DND-41 (cell line): ENCODE results near the gene CAMK4.

Experiments used
- ATAC-seq: fragments of 200-7000 bp; cut with Tn5 transposase; 3 replicates; pipeline ENCODE4 v1.9.1; 2021; ENCODE audit warnings: low read depth; ENCODE audit not compliant: insufficient read depth
- DNase-seq: peaks from one replicate; pipeline ENCODE4 v3.0.0-alpha.2; 2020
- H2AFZ ChIP-seq: 2 replicates; pipeline ENCODE4 v1.6.0; 2012; ENCODE audit warnings: low read depth, low read length
- H3K27ac ChIP-seq: 2 replicates; pipeline ENCODE4 v1.5.1; 2012; ENCODE audit warnings: low read length, inconsistent platforms
- H3K27me3 ChIP-seq: fragments of 200-600 bp; sonication (generic); 2 replicates; pipeline ENCODE4 v1.6.0; 2012; ENCODE audit warnings: low read length, mild to moderate bottlenecking, inconsistent platforms; ENCODE audit not compliant: insufficient read depth, poor library complexity
- H3K36me3 ChIP-seq: 2 replicates; pipeline ENCODE4 v1.5.1; 2012; ENCODE audit warnings: low read length, inconsistent platforms; ENCODE audit not compliant: insufficient read depth
- H3K4me1 ChIP-seq: 2 replicates; pipeline ENCODE4 v1.5.1; 2012; ENCODE audit warnings: mild to moderate bottlenecking, low read length; ENCODE audit not compliant: insufficient read depth
- H3K4me2 ChIP-seq: 2 replicates; pipeline ENCODE4 v1.6.0; 2012; ENCODE audit warnings: mild to moderate bottlenecking, moderate library complexity, low read length, inconsistent platforms; ENCODE audit not compliant: insufficient read depth
- H3K4me3 ChIP-seq, 2 experiments: fragments of 200-600 bp in 1 of 2; shearing (Covaris generic) in 1 of 2; 2 replicates each; pipeline ENCODE4 v1.5.1; 2012 to 2016; ENCODE audit warnings: inconsistent platforms in 2 of 2, low read length in 2 of 2, mild to moderate bottlenecking in 2 of 2, low read depth in 1 of 2, moderate library complexity in 1 of 2
- H3K79me2 ChIP-seq: 2 replicates; pipeline ENCODE4 v1.6.0; 2012; ENCODE audit warnings: low read length, inconsistent platforms; ENCODE audit not compliant: insufficient read depth
- H3K9ac ChIP-seq: 2 replicates; pipeline ENCODE4 v1.6.0; 2012; ENCODE audit warnings: low read depth, mild to moderate bottlenecking, inconsistent platforms, low read length, moderate library complexity
- H3K9me3 ChIP-seq: 2 replicates; pipeline ENCODE4 v1.5.1; 2012; ENCODE audit warnings: low read length, moderate library complexity, mild to moderate bottlenecking, inconsistent platforms; ENCODE audit not compliant: insufficient read depth, severe bottlenecking
- H4K20me1 ChIP-seq: 2 replicates; pipeline ENCODE4 v1.6.0; 2012; ENCODE audit warnings: low read length; ENCODE audit not compliant: insufficient read depth
- CTCF ChIP-seq: IDR thresholded peaks from 2 replicates; pipeline ENCODE4 v1.5.1; 2012; ENCODE audit warnings: borderline replicate concordance, low read length, moderate library complexity, mild to moderate bottlenecking; ENCODE audit not compliant: poor library complexity, severe bottlenecking; ENCODE audit errors: extremely low read depth
- EZH2 ChIP-seq: IDR thresholded peaks from 3 replicates; pipeline ENCODE4 v1.6.1; 2012; ENCODE audit warnings: borderline replicate concordance, low read depth, mild to moderate bottlenecking, moderate library complexity, low read length, inconsistent platforms; ENCODE audit not compliant: severe bottlenecking

CAMK4 gene

GRCh38 chr5:111266491-111266890, 42.3 kb downstream of the CAMK4 start:
- no peak for DNase-seq
- Histone ChIP-seq H3K4me1 (no peaks in the 10 kb centered on the region), H3K79me2 (peaks cover 3% of the 10 kb centered on the region; the same call in 1 of the 2 replicates), H3K4me2 (no peak overlapping the region), H3K4me3 (no peak overlapping the region), H3K9ac (no peak overlapping the region), H3K27ac (no peak overlapping the region), H3K27me3 (no peaks in the 10 kb centered on the region), H2AFZ (no peak overlapping the region), H4K20me1 (no peaks in the 10 kb centered on the region), H3K9me3 (no peaks in the 10 kb centered on the region), H3K36me3 (no peaks in the 10 kb centered on the region)
- ATAC-seq, result no peak
- no peak for TF ChIP-seq CTCF
- no peak for TF ChIP-seq EZH2

DNA sequence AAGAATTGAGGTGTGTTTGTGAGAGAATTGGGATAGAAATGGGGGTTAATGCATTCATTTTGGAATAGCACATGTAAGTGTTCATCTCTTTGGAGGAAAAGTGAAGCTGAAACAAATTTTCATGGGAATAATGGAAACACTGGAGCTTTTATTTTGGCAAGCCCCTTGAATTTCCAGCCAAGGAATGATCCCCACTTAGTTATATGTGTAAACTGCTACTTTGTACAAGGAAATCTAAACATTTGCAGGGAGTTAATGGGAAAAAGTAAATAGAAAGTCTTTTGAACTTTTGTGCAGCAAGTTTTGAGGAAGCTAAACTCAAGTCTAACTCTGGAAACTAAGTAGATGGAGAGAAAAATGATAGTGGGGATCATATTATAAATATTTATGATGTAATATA, 44.1 kb downstream of the CAMK4 start:
- no peaks in the 10 kb centered on the region for H3K36me3 ChIP-seq
- H3K27ac ChIP-seq, result no peak overlapping the region
- H3K4me3 ChIP-seq, result no peak overlapping the region
- H3K4me2 ChIP-seq, result no peak overlapping the region
- no peak overlapping the region for H2AFZ ChIP-seq
- no peaks in the 10 kb centered on the region for H4K20me1 ChIP-seq
- no peak for ATAC-seq
- DNase-seq, result no peak
- TF ChIP-seq EZH2, result no peak
- TF ChIP-seq CTCF, result no peak
- H3K4me1 ChIP-seq, result no peaks in the 10 kb centered on the region
- no peaks in the 10 kb centered on the region for H3K9me3 ChIP-seq
- no peaks in the 10 kb centered on the region for H3K27me3 ChIP-seq
- H3K9ac ChIP-seq, result no peak overlapping the region
- H3K79me2 ChIP-seq, result peaks cover 3% of the 10 kb centered on the region; the same call in 1 of the 2 replicates

- Histone ChIP-seq H3K9ac (no peak overlapping the region), H3K79me2 (no peaks in the 10 kb centered on the region), H3K9me3 (no peaks in the 10 kb centered on the region), H3K36me3 (no peaks in the 10 kb centered on the region), H3K4me1 (no peaks in the 10 kb centered on the region), H3K27me3 (no peaks in the 10 kb centered on the region), H2AFZ (no peak overlapping the region), H4K20me1 (no peaks in the 10 kb centered on the region), H3K27ac (no peak overlapping the region), H3K4me2 (no peak overlapping the region), H3K4me3 (no peak overlapping the region)
- DNase-seq (no peak), ATAC-seq (no peak)
- TF ChIP-seq CTCF (no peak), EZH2 (no peak)
Measured at GRCh38 chr5:111271885-111272284, 47.7 kb downstream of the CAMK4 start.

- no peaks in the 10 kb centered on the region for H3K27me3 ChIP-seq
- H3K4me1 ChIP-seq, result peaks cover 4% of the 10 kb centered on the region; the same call in 1 of the 2 replicates
- no peak overlapping the region for H3K4me3 ChIP-seq
- H3K4me2 ChIP-seq, result no peak overlapping the region
- H2AFZ ChIP-seq, result no peak overlapping the region
- no peaks in the 10 kb centered on the region for H4K20me1 ChIP-seq
- DNase-seq (no peak), ATAC-seq (no peak)
- TF ChIP-seq EZH2 (no peak), CTCF (no peak)
- no peak overlapping the region for H3K9ac ChIP-seq
- H3K9me3 ChIP-seq, result no peaks in the 10 kb centered on the region
- no peak overlapping the region for H3K27ac ChIP-seq
- H3K79me2 ChIP-seq, result 0 out of 2 replicates have a peak, but pooled peaks cover 2% of the 10 kb centered on the region
- no peaks in the 10 kb centered on the region for H3K36me3 ChIP-seq
Measured at GRCh38 chr5:111277061-111277460, 52.9 kb downstream of the CAMK4 start.
